Measurements from ENCODE around the gene UGT2A2. TPM values are rescaled to one million over a fixed set of nuclear protein-coding genes. Genes with fewer than 3 reads are reported as not detected.

The UGT2A2 gene
- total and polyA plus RNA-seq, 12 donors = not detected

GRCh38 chr4:69617083-69617694, 22.3 kb downstream of the UGT2A2 start:
- ATAC-seq (no peak), DNase-seq (no peak)
- H3K4me1 ChIP-seq = no peaks in the 10 kb centered on the region
- H3K27ac ChIP-seq = no peak overlapping the region
- intact Hi-C loops (cut with DNase I) = loop anchor here in 7 of 10 donors (5.0 to 10.0 kb wide), 3 partner anchors 292 to 302 kb away; no protein-coding TSS in a partner anchor
- H3K4me3 ChIP-seq = no peak overlapping the region
- H3K9me3 ChIP-seq = peaks cover 0 to 19% (median 0%) of the 10 kb centered on the region in 11 donors
- H3K36me3 ChIP-seq = no peaks in the 10 kb centered on the region
- H3K27me3 ChIP-seq = no peaks in the 10 kb centered on the region
- TF ChIP-seq CTCF (IDR thresholded peaks at IDR 0.05) = peak in 7 of 9 donors; percentile 26 to 59 (median 29)
- 74 to 78% methylated on average over 6 of the region's 6 CpGs for WGBS, 2 donors

GRCh38 chr4:69610484-69610883, 29.0 kb downstream of the UGT2A2 start:
- no peak for TF ChIP-seq CTCF (IDR thresholded peaks at IDR 0.05)
- WGBS, 2 donors = 47 to 54% methylated on average over 1 of the region's 1 CpG
- H3K4me3 ChIP-seq = no peak overlapping the region
- peaks cover 0 to 12% (median 0%) of the 10 kb centered on the region in 11 donors for H3K9me3 ChIP-seq
- H3K27me3 ChIP-seq = no peaks in the 10 kb centered on the region
- no peaks in the 10 kb centered on the region for H3K4me1 ChIP-seq
- no peaks in the 10 kb centered on the region for H3K36me3 ChIP-seq
- no peak overlapping the region for H3K27ac ChIP-seq
- DNase-seq = no peak
- intact Hi-C loops (cut with DNase I) = loop anchor here in 4 of 10 donors (5.0 to 10.0 kb wide), 3 partner anchors 286 to 296 kb away; no protein-coding TSS in a partner anchor
- ATAC-seq = no peak

- ATAC-seq = no peak
These were observed 38.4 kb downstream of the UGT2A2 start for GRCh38 chr4:69601065-69601464.

GRCh38 chr4:69600013-69600412, 39.4 kb downstream of the UGT2A2 start:
- Histone ChIP-seq H3K4me3 (no peak overlapping the region), H3K36me3 (no peaks in the 10 kb centered on the region), H3K27ac (no peak overlapping the region), H3K9me3 (peaks cover 0 to 4% (median 0%) of the 10 kb centered on the region in 11 donors), H3K27me3 (no peaks in the 10 kb centered on the region), H3K4me1 (no peaks in the 10 kb centered on the region)
- ATAC-seq = no peak
- no peak for TF ChIP-seq CTCF (IDR thresholded peaks at IDR 0.05)
- DNase-seq = no peak
- intact Hi-C loops (cut with DNase I) = no loop called here
- WGBS, 2 donors = 66 to 77% methylated on average over 2 of the region's 2 CpGs

More at GRCh38 chr4:69601065-69601464, 38.4 kb downstream of the UGT2A2 start:
- no peak for TF ChIP-seq CTCF (IDR thresholded peaks at IDR 0.05)
- H3K4me3 ChIP-seq = no peak overlapping the region
- H3K27me3 ChIP-seq = no peaks in the 10 kb centered on the region
- no peak overlapping the region for H3K27ac ChIP-seq
- 52 to 78% methylated on average over 4 of the region's 4 CpGs for WGBS, 2 donors
- H3K36me3 ChIP-seq = no peaks in the 10 kb centered on the region
- intact Hi-C loops (cut with DNase I) = no loop called here
- no peak for DNase-seq
- peaks cover 0 to 4% (median 0%) of the 10 kb centered on the region in 11 donors for H3K9me3 ChIP-seq
- H3K4me1 ChIP-seq = no peaks in the 10 kb centered on the region
